HepG2 (cell line): ENCODE measurements around the gene TNIP1. TPM values are rescaled to one million over a fixed set of nuclear protein-coding genes. Genes with fewer than 3 reads are reported as not detected.

Experiments
- ATAC-seq: fragments of 200-7000 bp; cut with Tn5 transposase; 3 replicates; pipeline ENCODE4 v1.9.1; 2020; ENCODE audit warnings: mild to moderate bottlenecking, moderate library complexity
- BruUV-seq: library from RNA; stranded (reverse); fragments of 400-500 nt; replicated peaks from 2 replicates; lab custom pipeline; 2021; lab: Mats Ljungman, UMichigan
- CTCF ChIA-PET: fragments of 300-600 bp; formaldehyde crosslinking; extraction: SDS; loops from one replicate; lab custom pipeline; 2021; ENCODE audit warnings: low total read pairs, inconsistent platforms, low intra/inter-chr PET ratio; lab: Yijun Ruan, JAX
- POLR2A ChIA-PET: fragments of 350-600 bp; sonication (Branson Sonifier 250); formaldehyde crosslinking; loops from one replicate; lab custom pipeline; 2020; ENCODE audit warnings: antibody characterized with exemption, inconsistent platforms; lab: Yijun Ruan, JAX
- DNase-seq: peaks from one replicate; pipeline ENCODE4 v3.0.0-alpha.2; 2015; ENCODE audit warnings: low spot score
- FAIRE-seq: peaks from 3 replicates; lab custom pipeline; 2011; peaks lifted over from hg19 to GRCh38; lab: Jason Lieb, UNC
- H2AFZ ChIP-seq: one replicate; pipeline ENCODE4 v1.6.1; 2011; ENCODE audit warnings: low read length, inconsistent platforms
- H3K27ac ChIP-seq: fragments of 300-600 bp; 3 replicates; pipeline ENCODE4 v1.8.0; 2011; ENCODE audit warnings: mixed run types, mild to moderate bottlenecking, mixed read lengths, low read length, inconsistent platforms; ENCODE audit not compliant: insufficient read depth; ENCODE audit errors: extremely low read length
- H3K27me3 ChIP-seq, 2 experiments: fragments of 200-600 bp in 1 of 2; 2 replicates in 1 of 2; 3 replicates in 1 of 2; pipeline versions ENCODE4 v1.6.0 to v1.8.0; 2011; ENCODE audit warnings: low read length in 2 of 2, mild to moderate bottlenecking in 2 of 2, moderate library complexity in 2 of 2, inconsistent platforms in 1 of 2; ENCODE audit not compliant: insufficient read depth in 2 of 2, control insufficient read depth in 1 of 2
- H3K36me3 ChIP-seq, 2 experiments: fragments of 200-600 bp in 1 of 2; replicated peaks in 1 of 2; 2 replicates in 1 of 2; 3 replicates in 1 of 2; pipeline versions ENCODE4 v1.5.1 to v1.8.0; 2011; ENCODE audit warnings: low read length in 2 of 2, inconsistent platforms in 1 of 2; ENCODE audit not compliant: insufficient read depth in 2 of 2, control insufficient read depth in 1 of 2
- H3K4me1 ChIP-seq: 2 replicates; pipeline ENCODE4 v1.5.1; 2012; ENCODE audit warnings: low read length, inconsistent platforms; ENCODE audit not compliant: insufficient read depth
- H3K4me2 ChIP-seq: 2 replicates; pipeline ENCODE4 v1.6.0; 2011; ENCODE audit warnings: low read depth, low read length, inconsistent platforms
- H3K4me3 ChIP-seq, 3 experiments: fragments of 200-600 bp in 1 of 3; sonication (generic), shearing (Covaris generic) in 1 of 3; replicated peaks in 1 of 3; 2 replicates each; pipeline ENCODE4 v1.5.1; 2011 to 2016; ENCODE audit warnings: low read length in 3 of 3, inconsistent platforms in 2 of 3, low read depth in 2 of 3, mild to moderate bottlenecking in 2 of 3, control low read depth in 1 of 3, mixed read lengths in 1 of 3; ENCODE audit not compliant: insufficient read depth in 1 of 3
- H3K79me2 ChIP-seq: one replicate; pipeline ENCODE4 v1.6.1; 2011; ENCODE audit warnings: low read length, inconsistent platforms; ENCODE audit not compliant: insufficient read depth
- H3K9ac ChIP-seq: 2 replicates; pipeline ENCODE4 v1.6.0; 2011; ENCODE audit warnings: mild to moderate bottlenecking, low read depth, low read length, inconsistent platforms; ENCODE audit not compliant: insufficient read depth
- H3K9me3 ChIP-seq: 2 replicates; pipeline ENCODE4 v1.5.1; 2012; ENCODE audit warnings: mild to moderate bottlenecking, low read length
- H4K20me1 ChIP-seq: 2 replicates; pipeline ENCODE4 v1.6.0; 2011; ENCODE audit warnings: inconsistent platforms, mild to moderate bottlenecking, low read length, moderate library complexity; ENCODE audit not compliant: insufficient read depth
- ARID2 ChIP-seq: sonication (generic); formaldehyde crosslinking; IDR thresholded peaks from 2 replicates; pipeline ENCODE4 v1.8.1; 2022; ENCODE audit warnings: mild to moderate bottlenecking, missing genetic modification reagents, borderline replicate concordance
- HDAC1 ChIP-seq: sonication (generic); formaldehyde crosslinking; IDR thresholded peaks from 2 replicates; pipeline ENCODE4 v1.5.1; 2020; ENCODE audit warnings: mild to moderate bottlenecking, missing genetic modification reagents
- REPIN1 ChIP-seq: sonication (generic); formaldehyde crosslinking; IDR thresholded peaks from 2 replicates; pipeline ENCODE4 v1.8.0; 2022; ENCODE audit warnings: missing genetic modification reagents, low read depth, mild to moderate bottlenecking, borderline replicate concordance
- REXO4 ChIP-seq: sonication (generic); formaldehyde crosslinking; IDR thresholded peaks from 2 replicates; pipeline ENCODE4 v1.8.0; 2022; ENCODE audit warnings: missing genetic modification reagents, mild to moderate bottlenecking, borderline replicate concordance
- RXRB ChIP-seq: IDR thresholded peaks from 2 replicates; pipeline ENCODE4 v1.6.1; 2016; ENCODE audit warnings: borderline replicate concordance, missing genetic modification reagents, missing compliant biosample characterization
- SAP130 ChIP-seq: IDR thresholded peaks from 2 replicates; pipeline ENCODE4 v1.6.1; 2016; ENCODE audit warnings: low read depth
- ZFY ChIP-seq: sonication (generic); formaldehyde crosslinking; IDR thresholded peaks from 2 replicates; pipeline ENCODE4 v1.4.0; 2020; ENCODE audit warnings: missing genetic modification reagents
- ZNF292 ChIP-seq: sonication (generic); formaldehyde crosslinking; IDR thresholded peaks from 2 replicates; pipeline ENCODE4 v1.8.1; 2022; ENCODE audit warnings: mild to moderate bottlenecking, low read depth, missing genetic modification reagents, borderline replicate concordance
- ZNF331 ChIP-seq: sonication (generic); formaldehyde crosslinking; IDR thresholded peaks from 2 replicates; pipeline ENCODE4 v1.4.0; 2020; ENCODE audit warnings: missing genetic modification reagents
- ZNF441 ChIP-seq: sonication (generic); formaldehyde crosslinking; IDR thresholded peaks from 2 replicates; pipeline ENCODE4 v1.7.0; 2021; ENCODE audit warnings: missing genetic modification reagents, borderline replicate concordance
- ZNF644 ChIP-seq: IDR thresholded peaks from 2 replicates; pipeline ENCODE4 v1.6.1; 2016; ENCODE audit warnings: low read depth
- WGBS: methylation state at CpG from one replicate; pipeline ENCODE4 v1.1.6; 2017; ENCODE audit warnings: low lambda C conversion rate; 5-methylcytosine and 5-hydroxymethylcytosine counted together
- in situ Hi-C: cut with HindIII; loops from 2 replicates; pipeline ENCODE4 v1.10.0; 2017; ENCODE audit warnings: low pct_unique_long_range_greater_than_20kb; ENCODE audit not compliant: extremely low pct_ligation_motif_present
- intact Hi-C: fragments of 100-400 bp; cut with micrococcal nuclease; formaldehyde crosslinking; loops from one replicate; pipeline ENCODE4 v1.10.0; 2022; ENCODE audit not compliant: unreplicated experiment
- polyA plus RNA-seq, 8 experiments: library from polyadenylated mRNA; depleted of rRNA in 3 of 8; stranded (reverse) in 7 of 8; unstranded in 1 of 8; fragments of >200 nt; fragmentation: Illumina TruSeq in 4 of 8; extraction: Trizol in 4 of 8; gene quantifications; 2 replicates each; pipeline versions ENCODE4 v1.2.1 to v1.2.3, GENCODE V29; 2011 to 2016; ENCODE audit warnings: low read depth in 4 of 8, missing spikeins in 1 of 8, mixed read lengths in 1 of 8; ENCODE audit not compliant: insufficient read depth in 1 of 8
- total RNA-seq, 5 experiments: library from RNA; depleted of rRNA; stranded (reverse); fragments of >200 nt; fragmentation: Illumina TruSeq; extraction: Trizol; gene quantifications; 2 replicates each; pipeline ENCODE4 v1.2.3, GENCODE V29; 2016; ENCODE audit warnings: low read depth in 1 of 5
- TF ChIP-seq, protein P1 (sequence below): sonication (generic); formaldehyde crosslinking; IDR thresholded peaks from 2 replicates; pipeline ENCODE4 v1.4.0; 2020; ENCODE audit warnings: missing genetic modification reagents, borderline replicate concordance
- TF ChIP-seq, protein P2 (sequence below): sonication (generic); formaldehyde crosslinking; IDR thresholded peaks from 2 replicates; pipeline ENCODE4 v1.5.0; 2020; ENCODE audit warnings: mild to moderate bottlenecking, missing genetic modification reagents, borderline replicate concordance
- TF ChIP-seq, protein P3 (sequence below): sonication (generic); formaldehyde crosslinking; IDR thresholded peaks from 2 replicates; pipeline ENCODE4 v1.4.0; 2020; ENCODE audit warnings: missing genetic modification reagents

TNIP1 gene
- total and polyA plus RNA-seq, 2 of the 13 experiments (the other 11 are each of a cell fraction or from before 2014, with no cell fraction given) = 26.2 to 45.9 TPM

DNA sequence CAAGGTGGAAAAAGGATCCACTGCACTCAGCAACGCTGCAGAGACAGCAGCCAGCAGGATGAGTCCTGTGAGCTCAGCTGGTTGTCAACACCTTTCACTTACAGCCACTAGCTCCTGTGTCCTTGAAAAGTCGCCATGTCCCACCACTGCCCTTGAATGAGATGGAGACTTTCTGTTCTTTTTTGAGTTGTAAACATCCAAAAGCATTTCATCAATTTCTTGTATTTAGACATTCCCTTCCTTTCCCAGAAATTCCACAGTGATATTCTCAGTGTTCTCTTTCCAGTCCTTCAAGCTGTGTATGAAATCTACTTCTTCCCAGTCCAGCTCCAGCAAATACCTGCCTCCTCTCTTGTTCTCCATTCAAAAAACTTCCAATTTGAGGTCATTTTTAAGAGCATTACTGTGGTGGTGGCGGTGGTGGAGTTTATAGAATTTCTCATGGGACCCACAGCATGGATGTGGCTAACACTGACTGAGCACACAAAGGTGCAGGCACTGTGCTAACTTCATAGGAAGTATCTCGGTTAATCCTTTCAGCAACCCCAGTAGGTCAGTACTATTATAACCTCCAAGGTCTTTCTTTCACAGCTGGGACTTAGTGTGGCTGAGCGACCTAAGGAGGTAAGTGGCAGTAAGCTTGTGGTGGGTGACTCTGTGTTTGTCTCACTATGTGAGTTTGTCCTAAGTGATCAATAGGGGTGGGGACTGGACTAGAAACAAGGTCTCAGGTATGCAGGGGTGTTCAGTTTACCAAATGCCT, 75.5 kb downstream of the TNIP1 start:
- Histone ChIP-seq H4K20me1 (no peaks in the 10 kb centered on the region), H2AFZ (no peak overlapping the region), H3K9me3 (no peaks in the 10 kb centered on the region), H3K4me2 (peak overlapping the region; percentile 70), H3K9ac (no peak overlapping the region; the same call in none of the 2 replicates), H3K27ac (peak overlapping the region; percentile 68), H3K4me1 (peaks cover 75% of the 10 kb centered on the region), H3K36me3 (no peaks in the 10 kb centered on the region), H3K4me3 (peak overlapping the region in 2 of 3 experiments; percentile 19 to 40; a peak in 3 of 6 replicates), H3K27me3 (no peaks in the 10 kb centered on the region), H3K79me2 (no peaks in the 10 kb centered on the region)
- peak; percentile 71 for DNase-seq
- in situ Hi-C loops (loop anchor here (5.0 kb wide), 1 partner anchor 42 kb away; no protein-coding TSS in a partner anchor), intact Hi-C loops (loop anchor here (1.0 to 10.0 kb wide), 2 partner anchors 15 to 219 kb away; partner anchors contain the start of genes CCDC69 and GPX3)
- ATAC-seq = peak; percentile 82
- ChIA-PET POLR2A (interaction anchor here (1.8 to 3.3 kb wide), 2 partner anchors 10 to 15 kb away, joined by 4 to 31 read pairs; partner anchors contain the start of gene GPX3), CTCF (no interaction called here)
- 6% methylated on average over 4 of the region's 5 CpGs for WGBS
- FAIRE-seq = peak; percentile 32
- BruUV-seq = no TSS peak
- TF ChIP-seq HDAC1 (peak; percentile 31; the same call in 1 of the 2 replicates), ZNF292 (CRISPR knock-in tag) (0 out of 2 replicates have a peak, but pooled peaks have one; percentile 32), SAP130 (CRISPR knock-in tag) (peak; percentile 92), ZFY (CRISPR knock-in tag) (0 out of 2 replicates have a peak, but pooled peaks have one; percentile 28), ZNF644 (CRISPR knock-in tag) (peak; percentile 24; the same call in 1 of the 2 replicates), REPIN1 (0 out of 2 replicates have a peak, but pooled peaks have one; percentile 26), ZNF441 (peak; percentile 38; the same call in 1 of the 2 replicates), RXRB (peak; percentile 55), ARID2 (CRISPR knock-in tag) (0 out of 2 replicates have a peak, but pooled peaks have one; percentile 24), ZNF331 (CRISPR knock-in tag) (peak; percentile 51; the same call in 1 of the 2 replicates), REXO4 (no peak)
- TF ChIP-seq, protein P1, sequence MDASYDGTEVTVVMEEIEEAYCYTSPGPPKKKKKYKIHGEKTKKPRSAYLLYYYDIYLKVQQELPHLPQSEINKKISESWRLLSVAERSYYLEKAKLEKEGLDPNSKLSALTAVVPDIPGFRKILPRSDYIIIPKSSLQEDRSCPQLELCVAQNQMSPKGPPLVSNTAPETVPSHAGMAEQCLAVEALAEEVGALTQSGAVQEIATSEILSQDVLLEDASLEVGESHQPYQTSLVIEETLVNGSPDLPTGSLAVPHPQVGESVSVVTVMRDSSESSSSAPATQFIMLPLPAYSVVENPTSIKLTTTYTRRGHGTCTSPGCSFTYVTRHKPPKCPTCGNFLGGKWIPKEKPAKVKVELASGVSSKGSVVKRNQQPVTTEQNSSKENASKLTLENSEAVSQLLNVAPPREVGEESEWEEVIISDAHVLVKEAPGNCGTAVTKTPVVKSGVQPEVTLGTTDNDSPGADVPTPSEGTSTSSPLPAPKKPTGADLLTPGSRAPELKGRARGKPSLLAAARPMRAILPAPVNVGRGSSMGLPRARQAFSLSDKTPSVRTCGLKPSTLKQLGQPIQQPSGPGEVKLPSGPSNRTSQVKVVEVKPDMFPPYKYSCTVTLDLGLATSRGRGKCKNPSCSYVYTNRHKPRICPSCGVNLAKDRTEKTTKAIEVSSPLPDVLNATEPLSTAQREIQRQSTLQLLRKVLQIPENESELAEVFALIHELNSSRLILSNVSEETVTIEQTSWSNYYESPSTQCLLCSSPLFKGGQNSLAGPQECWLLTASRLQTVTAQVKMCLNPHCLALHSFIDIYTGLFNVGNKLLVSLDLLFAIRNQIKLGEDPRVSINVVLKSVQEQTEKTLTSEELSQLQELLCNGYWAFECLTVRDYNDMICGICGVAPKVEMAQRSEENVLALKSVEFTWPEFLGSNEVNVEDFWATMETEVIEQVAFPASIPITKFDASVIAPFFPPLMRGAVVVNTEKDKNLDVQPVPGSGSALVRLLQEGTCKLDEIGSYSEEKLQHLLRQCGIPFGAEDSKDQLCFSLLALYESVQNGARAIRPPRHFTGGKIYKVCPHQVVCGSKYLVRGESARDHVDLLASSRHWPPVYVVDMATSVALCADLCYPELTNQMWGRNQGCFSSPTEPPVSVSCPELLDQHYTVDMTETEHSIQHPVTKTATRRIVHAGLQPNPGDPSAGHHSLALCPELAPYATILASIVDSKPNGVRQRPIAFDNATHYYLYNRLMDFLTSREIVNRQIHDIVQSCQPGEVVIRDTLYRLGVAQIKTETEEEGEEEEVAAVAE (CRISPR knock-in tag) = 0 out of 2 replicates have a peak, but pooled peaks have one; percentile 13
- TF ChIP-seq, protein P2, sequence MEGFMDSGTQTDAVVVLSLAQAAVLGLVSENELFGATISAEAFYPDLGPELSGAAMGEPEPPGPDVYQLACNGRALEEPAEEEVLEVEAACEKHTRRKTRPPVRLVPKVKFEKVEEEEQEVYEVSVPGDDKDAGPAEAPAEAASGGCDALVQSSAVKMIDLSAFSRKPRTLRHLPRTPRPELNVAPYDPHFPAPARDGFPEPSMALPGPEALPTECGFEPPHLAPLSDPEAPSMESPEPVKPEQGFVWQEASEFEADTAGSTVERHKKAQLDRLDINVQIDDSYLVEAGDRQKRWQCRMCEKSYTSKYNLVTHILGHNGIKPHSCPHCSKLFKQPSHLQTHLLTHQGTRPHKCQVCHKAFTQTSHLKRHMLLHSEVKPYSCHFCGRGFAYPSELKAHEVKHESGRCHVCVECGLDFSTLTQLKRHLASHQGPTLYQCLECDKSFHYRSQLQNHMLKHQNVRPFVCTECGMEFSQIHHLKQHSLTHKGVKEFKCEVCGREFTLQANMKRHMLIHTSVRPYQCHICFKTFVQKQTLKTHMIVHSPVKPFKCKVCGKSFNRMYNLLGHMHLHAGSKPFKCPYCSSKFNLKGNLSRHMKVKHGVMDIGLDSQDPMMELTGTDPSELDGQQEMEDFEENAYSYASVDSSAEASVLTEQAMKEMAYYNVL = peak; percentile 49; the same call in 1 of the 2 replicates
- TF ChIP-seq, protein P3, sequence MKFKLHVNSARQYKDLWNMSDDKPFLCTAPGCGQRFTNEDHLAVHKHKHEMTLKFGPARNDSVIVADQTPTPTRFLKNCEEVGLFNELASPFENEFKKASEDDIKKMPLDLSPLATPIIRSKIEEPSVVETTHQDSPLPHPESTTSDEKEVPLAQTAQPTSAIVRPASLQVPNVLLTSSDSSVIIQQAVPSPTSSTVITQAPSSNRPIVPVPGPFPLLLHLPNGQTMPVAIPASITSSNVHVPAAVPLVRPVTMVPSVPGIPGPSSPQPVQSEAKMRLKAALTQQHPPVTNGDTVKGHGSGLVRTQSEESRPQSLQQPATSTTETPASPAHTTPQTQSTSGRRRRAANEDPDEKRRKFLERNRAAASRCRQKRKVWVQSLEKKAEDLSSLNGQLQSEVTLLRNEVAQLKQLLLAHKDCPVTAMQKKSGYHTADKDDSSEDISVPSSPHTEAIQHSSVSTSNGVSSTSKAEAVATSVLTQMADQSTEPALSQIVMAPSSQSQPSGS (CRISPR knock-in tag) = no peak
